DMS114 treated with DMSO at 0.1 percent for 48 hours (cell line): ENCODE data around the gene CRB2.

Experiments used
- DNase-seq: peaks from one replicate; lab custom pipeline; 2025; ENCODE audit not compliant: unreplicated experiment; lab: John Stamatoyannopoulos, UW

The CRB2 gene

GRCh38 chr9:123361731-123362510, 5.9 kb downstream of the CRB2 start:
- no peak for DNase-seq

DNA sequence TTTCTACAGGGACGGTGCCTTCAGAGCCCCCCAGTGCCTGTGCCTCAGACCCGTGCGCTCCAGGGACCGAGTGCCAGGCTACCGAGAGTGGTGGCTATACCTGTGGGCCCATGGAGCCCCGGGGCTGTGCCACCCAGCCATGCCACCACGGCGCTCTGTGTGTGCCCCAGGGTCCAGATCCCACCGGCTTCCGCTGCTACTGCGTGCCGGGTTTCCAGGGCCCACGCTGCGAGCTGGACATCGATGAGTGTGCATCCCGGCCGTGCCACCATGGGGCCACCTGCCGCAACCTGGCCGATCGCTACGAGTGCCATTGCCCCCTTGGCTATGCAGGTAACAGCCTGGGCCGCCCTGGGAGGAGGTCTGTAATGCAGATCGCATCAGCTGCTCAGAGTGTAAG, 6.9 kb downstream of the CRB2 start:
- no peak for DNase-seq

DNA sequence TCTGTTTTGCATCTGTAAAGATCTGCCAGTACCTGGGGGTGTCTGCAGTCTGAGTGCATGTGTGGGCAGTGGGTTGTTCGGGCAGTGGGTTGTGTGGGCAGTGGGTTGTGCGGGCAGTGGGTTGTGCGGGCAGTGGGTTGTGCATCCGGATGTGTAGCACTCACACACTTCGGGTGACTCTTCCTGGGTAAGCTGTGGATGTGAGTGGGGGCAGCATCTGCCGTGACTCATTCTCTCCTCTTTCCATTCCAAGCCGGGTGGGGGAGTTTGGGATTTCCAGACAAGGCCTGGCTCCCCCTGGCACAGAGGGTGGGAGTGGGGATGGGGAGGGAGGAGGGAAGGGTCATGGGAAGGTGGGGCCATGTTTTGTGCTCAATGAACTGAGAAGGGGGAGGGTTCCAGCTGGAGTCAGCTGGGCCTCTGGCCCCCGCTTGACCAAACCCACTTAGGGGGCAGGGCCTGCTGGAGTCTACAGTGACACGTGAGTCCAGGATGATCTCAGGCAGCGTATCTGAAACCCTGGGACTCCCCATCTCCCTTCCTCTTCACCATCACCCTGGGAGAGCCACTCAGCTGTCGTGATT, 8.3 kb downstream of the CRB2 start:
- DNase-seq, result no peak

- no peak for DNase-seq
Measured at GRCh38 chr9:123365287-123365880, 9.4 kb downstream of the CRB2 start.

DNA sequence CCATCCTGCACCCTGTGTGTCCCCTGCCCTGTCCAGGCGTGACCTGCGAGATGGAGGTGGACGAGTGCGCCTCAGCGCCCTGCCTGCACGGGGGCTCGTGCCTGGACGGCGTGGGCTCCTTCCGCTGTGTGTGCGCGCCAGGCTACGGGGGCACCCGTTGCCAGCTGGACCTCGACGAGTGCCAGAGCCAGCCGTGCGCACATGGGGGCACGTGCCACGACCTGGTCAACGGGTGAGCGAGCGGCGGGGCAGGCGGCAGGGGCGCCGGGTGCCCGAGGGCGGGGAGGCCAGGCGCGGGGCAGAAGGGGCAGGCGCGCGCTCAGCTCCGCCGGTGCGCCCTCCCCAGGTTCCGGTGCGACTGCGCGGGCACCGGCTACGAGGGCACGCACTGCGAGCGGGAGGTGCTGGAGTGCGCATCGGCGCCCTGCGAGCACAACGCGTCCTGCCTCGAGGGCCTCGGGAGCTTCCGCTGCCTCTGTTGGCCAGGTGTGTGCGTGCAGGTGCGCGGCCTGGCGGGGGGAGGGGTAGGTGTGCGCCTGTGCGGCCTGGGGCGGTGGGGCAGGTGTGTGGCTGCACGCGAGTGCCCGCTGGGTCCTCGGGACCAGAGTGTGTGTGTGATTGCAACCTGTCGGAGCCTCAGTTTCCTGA, 10.0 kb downstream of the CRB2 start:
- DNase-seq, result no peak

GRCh38 chr9:123368023-123368422, 12.0 kb downstream of the CRB2 start:
- no peak for DNase-seq

GRCh38 chr9:123368536-123369153, 12.6 kb downstream of the CRB2 start:
- DNase-seq, result no peak

DNA sequence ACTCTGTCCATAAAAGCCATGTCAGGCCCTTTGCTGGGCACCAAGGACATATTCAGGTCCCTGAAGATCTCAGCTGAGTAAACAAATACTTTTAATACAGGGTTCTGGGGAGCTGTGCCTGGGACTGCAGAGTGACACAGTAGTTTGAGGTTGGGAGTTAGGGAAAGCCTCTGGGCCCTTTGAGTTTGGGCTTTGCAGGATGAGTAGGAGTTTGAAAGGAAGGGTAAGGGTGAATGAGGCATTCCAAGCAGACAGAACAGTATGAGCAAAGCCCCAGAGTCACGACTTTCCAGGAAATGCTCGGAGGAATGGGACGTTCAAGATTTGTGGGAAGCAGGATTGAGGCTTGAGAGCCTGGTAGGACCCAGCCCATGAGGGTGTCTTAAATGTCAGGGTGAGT, 13.3 kb downstream of the CRB2 start:
- DNase-seq, result no peak

DNA sequence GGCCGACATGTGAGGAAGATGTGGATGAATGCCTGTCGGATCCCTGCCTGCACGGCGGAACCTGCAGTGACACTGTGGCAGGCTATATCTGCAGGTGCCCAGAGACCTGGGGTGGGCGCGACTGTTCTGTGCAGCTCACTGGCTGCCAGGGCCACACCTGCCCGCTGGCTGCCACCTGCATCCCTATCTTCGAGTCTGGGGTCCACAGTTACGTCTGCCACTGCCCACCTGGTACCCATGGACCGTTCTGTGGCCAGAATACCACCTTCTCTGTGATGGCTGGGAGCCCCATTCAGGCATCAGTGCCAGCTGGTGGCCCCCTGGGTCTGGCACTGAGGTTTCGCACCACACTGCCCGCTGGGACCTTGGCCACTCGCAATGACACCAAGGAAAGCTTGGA, 14.1 kb downstream of the CRB2 start:
- no peak for DNase-seq

DNA sequence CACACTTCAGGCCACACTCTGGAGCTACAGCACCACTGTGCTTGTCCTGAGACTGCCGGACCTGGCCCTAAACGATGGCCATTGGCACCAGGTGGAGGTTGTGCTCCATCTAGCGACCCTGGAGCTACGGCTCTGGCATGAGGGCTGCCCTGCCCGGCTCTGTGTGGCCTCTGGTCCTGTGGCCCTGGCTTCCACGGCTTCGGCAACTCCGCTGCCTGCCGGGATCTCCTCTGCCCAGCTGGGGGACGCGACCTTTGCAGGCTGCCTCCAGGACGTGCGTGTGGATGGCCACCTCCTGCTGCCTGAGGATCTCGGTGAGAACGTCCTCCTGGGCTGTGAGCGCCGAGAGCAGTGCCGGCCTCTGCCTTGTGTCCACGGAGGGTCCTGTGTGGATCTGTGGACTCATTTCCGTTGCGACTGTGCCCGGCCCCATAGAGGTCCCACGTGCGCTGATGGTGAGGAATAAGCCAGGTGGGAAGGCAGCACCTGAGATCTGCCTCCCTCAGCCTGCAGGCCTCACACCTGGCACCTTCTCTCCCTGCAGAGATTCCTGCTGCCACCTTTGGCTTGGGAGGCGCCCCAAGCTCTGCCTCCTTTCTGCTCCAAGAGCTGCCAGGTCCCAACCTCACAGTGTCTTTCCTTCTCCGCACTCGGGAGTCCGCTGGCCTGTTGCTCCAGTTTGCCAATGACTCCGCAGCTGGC, 14.7 kb downstream of the CRB2 start:
- DNase-seq, result no peak

- no peak for DNase-seq
Measured at GRCh38 chr9:123371228-123371584, 15.2 kb downstream of the CRB2 start.

- DNase-seq, result no peak
Measured at GRCh38 chr9:123371805-123372590, 16.0 kb downstream of the CRB2 start.

DNA sequence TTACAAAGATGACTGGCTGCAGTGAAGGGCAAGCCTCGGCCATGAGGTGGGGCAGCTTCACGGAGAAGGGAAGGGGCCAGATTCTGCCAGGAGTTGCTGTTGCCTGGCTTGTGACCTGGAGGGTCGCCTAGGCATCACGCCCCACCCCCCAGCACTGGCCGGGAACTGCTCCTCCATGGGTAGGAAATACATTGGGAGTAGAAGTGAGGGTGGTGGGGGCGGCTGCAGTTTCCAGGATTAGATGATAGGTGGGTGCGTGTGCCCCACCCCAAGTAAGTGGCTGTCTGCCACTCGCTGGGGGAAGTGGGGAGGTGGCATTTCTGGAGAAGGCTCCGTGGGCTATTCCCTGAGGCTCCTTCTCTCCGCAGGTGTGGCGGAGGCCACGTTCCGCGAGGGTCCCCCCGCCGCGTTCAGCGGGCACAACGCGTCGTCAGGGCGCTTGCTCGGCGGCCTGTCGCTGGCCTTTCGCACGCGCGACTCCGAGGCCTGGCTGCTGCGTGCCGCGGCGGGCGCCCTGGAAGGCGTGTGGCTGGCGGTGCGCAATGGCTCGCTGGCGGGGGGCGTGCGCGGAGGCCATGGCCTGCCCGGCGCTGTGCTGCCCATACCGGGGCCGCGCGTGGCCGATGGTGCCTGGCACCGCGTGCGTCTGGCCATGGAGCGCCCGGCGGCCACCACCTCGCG, 16.9 kb downstream of the CRB2 start:
- no peak for DNase-seq

DNA sequence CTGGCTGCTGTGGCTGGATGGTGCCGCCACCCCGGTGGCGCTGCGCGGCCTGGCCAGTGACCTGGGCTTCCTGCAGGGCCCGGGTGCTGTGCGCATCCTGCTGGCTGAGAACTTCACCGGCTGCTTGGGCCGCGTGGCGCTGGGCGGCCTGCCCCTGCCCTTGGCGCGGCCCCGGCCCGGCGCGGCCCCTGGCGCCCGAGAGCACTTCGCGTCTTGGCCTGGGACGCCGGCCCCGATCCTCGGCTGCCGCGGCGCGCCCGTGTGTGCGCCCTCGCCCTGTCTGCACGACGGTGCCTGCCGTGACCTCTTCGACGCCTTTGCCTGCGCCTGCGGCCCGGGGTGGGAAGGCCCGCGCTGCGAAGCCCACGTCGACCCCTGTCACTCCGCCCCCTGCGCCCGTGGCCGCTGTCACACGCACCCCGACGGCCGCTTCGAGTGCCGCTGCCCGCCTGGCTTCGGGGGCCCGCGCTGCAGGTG, 17.5 kb downstream of the CRB2 start:
- DNase-seq, result no peak

- DNase-seq, result no peak
Measured at GRCh38 chr9:123373946-123374345, 17.9 kb downstream of the CRB2 start.

DNA sequence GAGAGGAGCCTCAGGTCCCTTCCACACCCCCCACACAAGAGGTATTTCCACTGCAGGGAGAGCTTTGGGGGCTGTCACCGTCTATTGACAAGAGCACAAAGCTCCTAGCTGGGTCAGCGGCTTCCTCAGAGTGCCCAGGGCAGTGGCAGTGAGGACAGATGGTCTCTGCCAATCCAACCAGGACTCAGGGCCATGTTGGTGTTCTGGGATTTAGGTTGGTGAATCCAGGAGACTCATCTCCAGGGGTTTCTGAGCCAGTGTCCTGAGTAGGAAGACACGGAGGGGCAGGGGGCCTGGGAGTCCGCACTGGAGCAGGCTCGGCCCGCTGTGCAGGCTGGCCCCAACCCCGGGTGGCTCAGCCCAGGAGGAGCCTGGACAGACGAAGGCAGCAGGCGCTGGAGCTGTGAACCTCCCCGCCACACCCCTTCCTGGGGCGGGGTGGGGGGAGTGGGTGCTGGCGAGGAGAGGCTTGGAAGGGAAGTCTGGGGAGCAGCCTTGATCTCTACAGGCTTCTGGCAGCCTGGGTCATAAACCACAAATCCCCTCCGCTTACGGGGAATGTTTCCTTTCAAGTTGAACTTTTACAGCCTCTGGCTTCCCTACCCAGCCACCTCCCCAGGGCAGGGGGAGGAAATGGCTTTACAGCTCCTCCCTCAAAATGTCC, 19.6 kb downstream of the CRB2 start:
- DNase-seq, result no peak

DNA sequence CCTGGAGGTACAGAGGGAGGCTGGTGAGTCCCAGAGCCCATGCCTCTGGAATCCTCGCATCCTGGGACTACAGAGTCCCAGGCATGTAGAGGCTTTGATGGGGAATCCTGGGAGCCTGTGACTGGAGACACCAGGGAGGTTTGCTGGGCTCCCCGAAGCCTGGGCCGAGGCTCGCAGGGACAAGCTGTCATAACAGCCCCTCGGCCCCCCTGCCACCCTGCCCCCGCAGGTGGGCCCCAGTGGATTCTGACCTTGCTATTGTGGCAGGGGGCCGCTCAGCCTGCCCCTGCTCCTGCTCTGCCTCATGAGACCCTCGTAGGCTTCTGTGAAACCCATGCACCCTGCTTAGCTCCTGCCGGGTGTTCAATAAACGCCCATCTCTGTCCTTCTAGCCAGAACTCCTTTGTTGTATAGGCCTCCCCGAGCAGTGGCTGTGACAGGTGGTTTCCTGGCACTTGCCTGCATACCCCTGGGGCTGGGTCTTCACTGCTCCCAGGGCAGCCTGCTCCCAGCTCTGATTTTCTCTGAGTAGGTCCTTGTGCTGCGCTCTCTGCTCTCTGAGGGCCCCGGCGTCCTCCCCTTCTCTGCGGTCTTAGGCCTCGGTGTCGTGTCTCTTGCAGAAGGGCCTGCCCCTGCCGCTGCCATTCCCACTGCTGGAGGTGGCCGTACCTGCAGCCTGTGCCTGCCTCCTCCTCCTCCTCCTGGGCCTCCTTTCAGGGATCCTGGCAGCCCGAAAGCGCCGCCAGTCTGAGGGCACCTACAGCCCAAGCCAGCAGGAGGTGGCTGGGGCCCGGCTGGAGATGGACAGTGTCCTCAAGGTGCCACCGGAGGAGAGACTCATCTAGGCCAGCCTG, 20.4 kb downstream of the CRB2 start:
- no peak for DNase-seq
